ENCODE data around the gene CNNM4.

GRCh38 chr2:96789245-96789617 lies 28.5 kb downstream of the CNNM4 start:
- TF ChIP-seq CTCF (IDR thresholded peaks at IDR 0.05; ENCODE audit: insufficient read depth, low read length, poor library complexity, severe bottlenecking) (no peak), EZH2phosphoT487 (conservative IDR thresholded peaks at IDR 0.05; ENCODE audit: low read length) (no peak)

Data from SU-DHL-6 (cell line).